Mesenchymal stem cell (in vitro differentiated cells and primary cell): ENCODE measurements around the gene SLC28A1.

Experiments used
- DNase-seq: peaks from one replicate; pipeline ENCODE4 v3.0.0-alpha.2; 2013
- H2AFZ ChIP-seq: one replicate; pipeline ENCODE4 v1.6.1; 2013; ENCODE audit warnings: low read depth, mild to moderate bottlenecking, control low read depth, inconsistent platforms, low read length, moderate library complexity
- H2AK5ac ChIP-seq: 2 replicates; pipeline ENCODE4 v1.6.1; 2013; ENCODE audit warnings: low read length, moderate library complexity, mild to moderate bottlenecking, inconsistent platforms; ENCODE audit not compliant: severe bottlenecking
- H2BK120ac ChIP-seq: one replicate; pipeline ENCODE4 v1.6.1; 2013; ENCODE audit warnings: low read depth, mild to moderate bottlenecking, inconsistent platforms, low read length, moderate library complexity
- H2BK12ac ChIP-seq, 2 experiments: one replicate each; pipeline ENCODE4 v1.6.1; 2013; ENCODE audit warnings: inconsistent platforms in 2 of 2, low read length in 2 of 2, mild to moderate bottlenecking in 2 of 2, moderate library complexity in 2 of 2, control low read depth in 1 of 2
- H2BK15ac ChIP-seq: one replicate; pipeline ENCODE4 v1.6.1; 2013; ENCODE audit warnings: mild to moderate bottlenecking, low read depth, inconsistent platforms; ENCODE audit not compliant: poor library complexity, severe bottlenecking
- H2BK5ac ChIP-seq: 2 replicates; pipeline ENCODE4 v1.6.1; 2013; ENCODE audit warnings: low read depth, mild to moderate bottlenecking, low read length, control low read depth, inconsistent platforms; ENCODE audit not compliant: poor library complexity, severe bottlenecking
- H3K14ac ChIP-seq, 2 experiments: one replicate each; pipeline ENCODE4 v1.6.1; 2013; ENCODE audit warnings: inconsistent platforms in 2 of 2, low read length in 2 of 2, control low read depth in 1 of 2, mild to moderate bottlenecking in 1 of 2, moderate library complexity in 1 of 2
- H3K18ac ChIP-seq, 2 experiments: one replicate each; pipeline ENCODE4 v1.6.1; 2013; ENCODE audit warnings: inconsistent platforms in 2 of 2, low read length in 2 of 2, control low read depth in 1 of 2, low read depth in 1 of 2, mild to moderate bottlenecking in 1 of 2
- H3K23ac ChIP-seq, 2 experiments: one replicate each; pipeline ENCODE4 v1.6.1; 2013; ENCODE audit warnings: inconsistent platforms in 2 of 2, low read length in 2 of 2, mild to moderate bottlenecking in 2 of 2, moderate library complexity in 2 of 2, control low read depth in 1 of 2
- H3K27ac ChIP-seq: 2 replicates; pipeline ENCODE4 v1.5.1; 2013; ENCODE audit warnings: mild to moderate bottlenecking, moderate library complexity, low read length, control low read depth, inconsistent platforms; ENCODE audit not compliant: poor library complexity, severe bottlenecking
- H3K27me3 ChIP-seq, 2 experiments: 2 replicates each; pipeline versions ENCODE4 v1.6.1 to v1.7.0; 2013; ENCODE audit warnings: low read length in 2 of 2, mild to moderate bottlenecking in 2 of 2, moderate library complexity in 2 of 2, control low read depth in 1 of 2, inconsistent platforms in 1 of 2; ENCODE audit not compliant: control insufficient read depth in 1 of 2, insufficient read depth in 1 of 2
- H3K36me3 ChIP-seq, 2 experiments: 2 replicates each; pipeline versions ENCODE4 v1.6.1 to v1.7.0; 2013; ENCODE audit warnings: low read length in 2 of 2, control low read depth in 1 of 2, inconsistent platforms in 1 of 2, low read depth in 1 of 2, mild to moderate bottlenecking in 1 of 2; ENCODE audit not compliant: insufficient read depth in 2 of 2, control insufficient read depth in 1 of 2
- H3K4ac ChIP-seq, 2 experiments: one replicate each; pipeline ENCODE4 v1.6.1; 2013; ENCODE audit warnings: inconsistent platforms in 2 of 2, low read length in 2 of 2, mild to moderate bottlenecking in 2 of 2, moderate library complexity in 2 of 2, control low read depth in 1 of 2, low read depth in 1 of 2
- H3K4me1 ChIP-seq: 2 replicates; pipeline ENCODE4 v1.6.1; 2013; ENCODE audit warnings: low read depth, low read length, control low read depth; ENCODE audit not compliant: control insufficient read depth, insufficient read depth
- H3K4me2 ChIP-seq: 2 replicates; pipeline ENCODE4 v1.6.1; 2013; ENCODE audit warnings: low read length, mild to moderate bottlenecking, inconsistent platforms; ENCODE audit not compliant: poor library complexity, severe bottlenecking
- H3K4me3 ChIP-seq, 2 experiments: 2 replicates each; pipeline versions ENCODE4 v1.5.1 to v1.7.0; 2013; ENCODE audit warnings: low read length in 2 of 2, mild to moderate bottlenecking in 2 of 2, control low read depth in 1 of 2, low read depth in 1 of 2; ENCODE audit not compliant: insufficient read depth in 1 of 2
- H3K79me1 ChIP-seq: replicated peaks from 2 replicates; pipeline ENCODE4 v1.6.1; 2013; ENCODE audit warnings: mild to moderate bottlenecking, control low read depth, low read length, inconsistent platforms; ENCODE audit not compliant: poor library complexity, severe bottlenecking
- H3K9ac ChIP-seq: 2 replicates; pipeline ENCODE4 v1.7.0; 2013; ENCODE audit warnings: mild to moderate bottlenecking, low read length, moderate library complexity
- H3K9me3 ChIP-seq: 2 replicates; pipeline ENCODE4 v1.7.0; 2013; ENCODE audit warnings: mild to moderate bottlenecking, low read length; ENCODE audit not compliant: control insufficient read depth
- H4K8ac ChIP-seq: one replicate; pipeline ENCODE4 v1.6.1; 2013; ENCODE audit warnings: inconsistent platforms, mild to moderate bottlenecking, low read length, moderate library complexity
- H4K91ac ChIP-seq: one replicate; pipeline ENCODE4 v1.6.1; 2013; ENCODE audit warnings: mild to moderate bottlenecking, low read length, inconsistent platforms
- WGBS: methylation state at CpG from one replicate; pipeline ENCODE4 v1.1.7; 2013; ENCODE audit warnings: mixed read lengths; 5-methylcytosine and 5-hydroxymethylcytosine counted together

The SLC28A1 gene

GRCh38 chr15:84904419-84904818 lies 20.0 kb downstream of the SLC28A1 start:
- Histone ChIP-seq H4K8ac (no peak overlapping the region), H4K91ac (no peak overlapping the region)

DNA sequence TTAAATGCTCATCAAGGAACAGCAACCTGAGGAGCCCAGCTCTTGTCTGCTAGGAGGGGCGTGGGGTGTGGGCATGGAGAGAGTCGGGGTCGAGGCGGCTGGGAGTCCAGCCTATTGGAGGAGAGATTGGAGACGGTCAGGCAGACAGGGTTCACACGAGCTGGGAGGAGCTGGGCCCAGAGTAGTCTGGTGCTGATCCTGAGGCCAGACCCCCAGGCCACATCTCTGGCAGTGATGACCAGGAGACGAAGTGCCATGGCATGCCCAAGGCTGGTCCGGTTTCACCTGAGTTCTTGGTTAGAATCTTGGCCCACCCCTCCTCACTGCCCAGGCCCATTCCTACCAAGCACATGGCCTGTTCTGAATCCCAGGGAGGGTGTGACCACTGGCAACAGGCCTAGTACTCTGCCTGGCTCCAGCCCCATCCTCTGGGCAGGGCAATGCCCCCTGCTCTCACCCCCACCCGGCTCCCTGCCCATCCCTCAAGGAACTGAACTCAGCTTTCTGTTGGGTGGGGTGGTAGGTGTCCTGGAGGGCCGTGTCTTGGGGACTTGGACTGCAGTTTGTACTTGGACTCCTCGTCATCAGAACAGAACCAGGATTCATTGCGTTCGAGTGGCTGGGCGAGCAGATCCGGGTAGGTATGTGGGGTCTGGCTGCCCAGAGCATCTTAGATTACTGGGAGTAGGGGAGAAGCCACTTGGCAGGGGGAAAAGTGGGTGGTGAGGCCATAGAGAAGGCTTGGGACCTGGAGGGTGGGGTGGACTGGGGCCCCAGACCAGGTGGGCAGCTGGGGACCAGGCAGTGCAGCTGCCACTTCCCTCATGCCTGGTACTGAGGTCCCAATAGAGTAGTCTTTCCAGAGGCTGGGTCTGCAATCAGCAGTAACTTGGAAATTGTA lies 20.8 kb downstream of the SLC28A1 start:
- Histone ChIP-seq H2BK120ac (no peak overlapping the region), H3K27ac (no peak overlapping the region), H2AK5ac (no peak overlapping the region), H2BK15ac (no peak overlapping the region), H3K36me3 (no peaks in the 10 kb centered on the region), H2BK12ac (no peak overlapping the region), H4K91ac (no peak overlapping the region), H3K4me2 (no peak overlapping the region), H2BK5ac (no peak overlapping the region), H3K4ac (no peak overlapping the region), H3K4me3 (no peak overlapping the region), H3K23ac (no peak overlapping the region), H3K9me3 (no peaks in the 10 kb centered on the region), H3K27me3 (no peaks in the 10 kb centered on the region), H3K18ac (no peak overlapping the region), H3K9ac (peak overlapping the region; percentile 17), H2AFZ (no peak overlapping the region), H3K14ac (no peak overlapping the region), H4K8ac (no peak overlapping the region), H3K79me1 (no peaks in the 10 kb centered on the region), H3K4me1 (peaks cover 9% of the 10 kb centered on the region)
- WGBS: 90% methylated on average over 15 of the region's 15 CpGs
- DNase-seq: no peak

More at GRCh38 chr15:84904419-84904818, 20.0 kb downstream of the SLC28A1 start:
- Histone ChIP-seq H3K4me3 (no peak overlapping the region), H3K79me1 (no peaks in the 10 kb centered on the region), H3K27ac (no peak overlapping the region), H2BK5ac (no peak overlapping the region), H2AK5ac (no peak overlapping the region), H3K23ac (no peak overlapping the region), H3K4me1 (peaks cover 9% of the 10 kb centered on the region), H3K36me3 (no peaks in the 10 kb centered on the region), H2BK12ac (no peak overlapping the region), H3K4me2 (no peak overlapping the region), H2BK120ac (no peak overlapping the region), H3K4ac (no peak overlapping the region), H2BK15ac (no peak overlapping the region), H3K9ac (peak overlapping the region; percentile 58), H3K14ac (no peak overlapping the region), H2AFZ (no peak overlapping the region), H3K27me3 (no peaks in the 10 kb centered on the region), H3K18ac (no peak overlapping the region), H3K9me3 (no peaks in the 10 kb centered on the region)
- no peak for DNase-seq
- 96% methylated on average over 2 of the region's 2 CpGs for WGBS

- H2BK5ac ChIP-seq: no peak overlapping the region
- peaks cover 18% of the 10 kb centered on the region for H3K4me1 ChIP-seq
- no peak overlapping the region for H2BK15ac ChIP-seq
- no peak overlapping the region for H2BK120ac ChIP-seq
- no peak overlapping the region for H2BK12ac ChIP-seq
- no peak for DNase-seq
- H3K9ac ChIP-seq: no peak overlapping the region
- H2AFZ ChIP-seq: no peak overlapping the region
- WGBS: 92% methylated on average over 4 of the region's 4 CpGs
- H3K4ac ChIP-seq: no peak overlapping the region
- no peak overlapping the region for H3K14ac ChIP-seq
- H4K91ac ChIP-seq: no peak overlapping the region
- H3K27me3 ChIP-seq: no peaks in the 10 kb centered on the region
- no peaks in the 10 kb centered on the region for H3K79me1 ChIP-seq
- H3K23ac ChIP-seq: no peak overlapping the region
- H3K9me3 ChIP-seq: no peaks in the 10 kb centered on the region
- H3K4me3 ChIP-seq: no peak overlapping the region
- no peak overlapping the region for H3K27ac ChIP-seq
- no peak overlapping the region for H3K4me2 ChIP-seq
- H3K18ac ChIP-seq: no peak overlapping the region
- no peak overlapping the region for H4K8ac ChIP-seq
- H2AK5ac ChIP-seq: no peak overlapping the region
- H3K36me3 ChIP-seq: no peaks in the 10 kb centered on the region
These were observed 23.3 kb downstream of the SLC28A1 start for GRCh38 chr15:84907731-84908130.

GRCh38 chr15:84908564-84908963 lies 24.1 kb downstream of the SLC28A1 start:
- H3K18ac ChIP-seq: no peak overlapping the region
- H2BK120ac ChIP-seq: no peak overlapping the region
- H3K9me3 ChIP-seq: no peaks in the 10 kb centered on the region
- no peak overlapping the region for H2BK5ac ChIP-seq
- H4K91ac ChIP-seq: no peak overlapping the region
- H3K23ac ChIP-seq: no peak overlapping the region
- no peak overlapping the region for H3K4ac ChIP-seq
- no peak overlapping the region for H4K8ac ChIP-seq
- H3K14ac ChIP-seq: no peak overlapping the region
- WGBS: 70% methylated on average over 12 of the region's 13 CpGs
- H2BK12ac ChIP-seq: no peak overlapping the region
- H3K36me3 ChIP-seq: no peaks in the 10 kb centered on the region
- no peak overlapping the region for H2AFZ ChIP-seq
- no peak overlapping the region for H3K9ac ChIP-seq
- no peak overlapping the region for H3K27ac ChIP-seq
- no peak overlapping the region for H3K4me3 ChIP-seq
- no peaks in the 10 kb centered on the region for H3K79me1 ChIP-seq
- H2BK15ac ChIP-seq: no peak overlapping the region
- H3K4me2 ChIP-seq: no peak overlapping the region
- H2AK5ac ChIP-seq: no peak overlapping the region
- peaks cover 24% of the 10 kb centered on the region for H3K4me1 ChIP-seq
- H3K27me3 ChIP-seq: no peaks in the 10 kb centered on the region
- DNase-seq: no peak
